GM23338 (cell line): ENCODE data around the gene HOXA9. TPM values are rescaled to one million over a fixed set of nuclear protein-coding genes. Genes with fewer than 3 reads are reported as not detected.

ENCODE experiments used
- CREB1 ChIP-seq: fragments of 250-450 bp; sonication (Bioruptor Pico); IDR thresholded peaks from 2 replicates; pipeline ENCODE4 v1.5.0; 2020; ENCODE audit warnings: low read depth, mild to moderate bottlenecking, moderate library complexity
- CTCF ChIP-seq, 2 experiments: fragments of 200-600 bp in 1 of 2; sonication (generic) in 1 of 2; conservative IDR thresholded peaks; 2 replicates each; pipeline versions ENCODE4 v1.5.1 to v1.6.1; 2016 to 2017; ENCODE audit warnings: antibody characterized with exemption in 2 of 2, low read depth in 2 of 2, mild to moderate bottlenecking in 2 of 2, moderate library complexity in 1 of 2
- polyA plus RNA-seq: library from polyadenylated mRNA; unstranded; fragments of >200 nt; fragmentation: Nextera tagmentation; extraction: Ambion mirVana; gene quantifications from 2 replicates; pipeline ENCODE4 v1.2.1, GENCODE V29; 2016
- total RNA-seq: library from RNA; depleted of rRNA; stranded (reverse); fragments of >200 nt; shearing (Covaris generic); gene quantifications from 2 replicates; pipeline ENCODE4 v1.2.3, GENCODE V29; 2014
- TF ChIP-seq, protein P1 (sequence below): fragments of 250-450 bp; sonication (Bioruptor Pico); IDR thresholded peaks from 2 replicates; pipeline ENCODE4 v1.5.0; 2020; ENCODE audit warnings: mild to moderate bottlenecking, moderate library complexity
- TF ChIP-seq, protein P2 (sequence below): IDR thresholded peaks from 2 replicates; pipeline ENCODE4 v1.6.1; 2016; ENCODE audit warnings: antibody characterized with exemption

The HOXA9 gene
- total and polyA plus RNA-seq, 2 experiments from 2014 or later = not detected

- peak in 1 of 2 experiments; percentile 20; a peak in 1 of 4 replicates for TF ChIP-seq CTCF (conservative IDR thresholded peaks at IDR 0.05; ENCODE audit: low read depth in 2 of 2)
- TF ChIP-seq, protein P1, sequence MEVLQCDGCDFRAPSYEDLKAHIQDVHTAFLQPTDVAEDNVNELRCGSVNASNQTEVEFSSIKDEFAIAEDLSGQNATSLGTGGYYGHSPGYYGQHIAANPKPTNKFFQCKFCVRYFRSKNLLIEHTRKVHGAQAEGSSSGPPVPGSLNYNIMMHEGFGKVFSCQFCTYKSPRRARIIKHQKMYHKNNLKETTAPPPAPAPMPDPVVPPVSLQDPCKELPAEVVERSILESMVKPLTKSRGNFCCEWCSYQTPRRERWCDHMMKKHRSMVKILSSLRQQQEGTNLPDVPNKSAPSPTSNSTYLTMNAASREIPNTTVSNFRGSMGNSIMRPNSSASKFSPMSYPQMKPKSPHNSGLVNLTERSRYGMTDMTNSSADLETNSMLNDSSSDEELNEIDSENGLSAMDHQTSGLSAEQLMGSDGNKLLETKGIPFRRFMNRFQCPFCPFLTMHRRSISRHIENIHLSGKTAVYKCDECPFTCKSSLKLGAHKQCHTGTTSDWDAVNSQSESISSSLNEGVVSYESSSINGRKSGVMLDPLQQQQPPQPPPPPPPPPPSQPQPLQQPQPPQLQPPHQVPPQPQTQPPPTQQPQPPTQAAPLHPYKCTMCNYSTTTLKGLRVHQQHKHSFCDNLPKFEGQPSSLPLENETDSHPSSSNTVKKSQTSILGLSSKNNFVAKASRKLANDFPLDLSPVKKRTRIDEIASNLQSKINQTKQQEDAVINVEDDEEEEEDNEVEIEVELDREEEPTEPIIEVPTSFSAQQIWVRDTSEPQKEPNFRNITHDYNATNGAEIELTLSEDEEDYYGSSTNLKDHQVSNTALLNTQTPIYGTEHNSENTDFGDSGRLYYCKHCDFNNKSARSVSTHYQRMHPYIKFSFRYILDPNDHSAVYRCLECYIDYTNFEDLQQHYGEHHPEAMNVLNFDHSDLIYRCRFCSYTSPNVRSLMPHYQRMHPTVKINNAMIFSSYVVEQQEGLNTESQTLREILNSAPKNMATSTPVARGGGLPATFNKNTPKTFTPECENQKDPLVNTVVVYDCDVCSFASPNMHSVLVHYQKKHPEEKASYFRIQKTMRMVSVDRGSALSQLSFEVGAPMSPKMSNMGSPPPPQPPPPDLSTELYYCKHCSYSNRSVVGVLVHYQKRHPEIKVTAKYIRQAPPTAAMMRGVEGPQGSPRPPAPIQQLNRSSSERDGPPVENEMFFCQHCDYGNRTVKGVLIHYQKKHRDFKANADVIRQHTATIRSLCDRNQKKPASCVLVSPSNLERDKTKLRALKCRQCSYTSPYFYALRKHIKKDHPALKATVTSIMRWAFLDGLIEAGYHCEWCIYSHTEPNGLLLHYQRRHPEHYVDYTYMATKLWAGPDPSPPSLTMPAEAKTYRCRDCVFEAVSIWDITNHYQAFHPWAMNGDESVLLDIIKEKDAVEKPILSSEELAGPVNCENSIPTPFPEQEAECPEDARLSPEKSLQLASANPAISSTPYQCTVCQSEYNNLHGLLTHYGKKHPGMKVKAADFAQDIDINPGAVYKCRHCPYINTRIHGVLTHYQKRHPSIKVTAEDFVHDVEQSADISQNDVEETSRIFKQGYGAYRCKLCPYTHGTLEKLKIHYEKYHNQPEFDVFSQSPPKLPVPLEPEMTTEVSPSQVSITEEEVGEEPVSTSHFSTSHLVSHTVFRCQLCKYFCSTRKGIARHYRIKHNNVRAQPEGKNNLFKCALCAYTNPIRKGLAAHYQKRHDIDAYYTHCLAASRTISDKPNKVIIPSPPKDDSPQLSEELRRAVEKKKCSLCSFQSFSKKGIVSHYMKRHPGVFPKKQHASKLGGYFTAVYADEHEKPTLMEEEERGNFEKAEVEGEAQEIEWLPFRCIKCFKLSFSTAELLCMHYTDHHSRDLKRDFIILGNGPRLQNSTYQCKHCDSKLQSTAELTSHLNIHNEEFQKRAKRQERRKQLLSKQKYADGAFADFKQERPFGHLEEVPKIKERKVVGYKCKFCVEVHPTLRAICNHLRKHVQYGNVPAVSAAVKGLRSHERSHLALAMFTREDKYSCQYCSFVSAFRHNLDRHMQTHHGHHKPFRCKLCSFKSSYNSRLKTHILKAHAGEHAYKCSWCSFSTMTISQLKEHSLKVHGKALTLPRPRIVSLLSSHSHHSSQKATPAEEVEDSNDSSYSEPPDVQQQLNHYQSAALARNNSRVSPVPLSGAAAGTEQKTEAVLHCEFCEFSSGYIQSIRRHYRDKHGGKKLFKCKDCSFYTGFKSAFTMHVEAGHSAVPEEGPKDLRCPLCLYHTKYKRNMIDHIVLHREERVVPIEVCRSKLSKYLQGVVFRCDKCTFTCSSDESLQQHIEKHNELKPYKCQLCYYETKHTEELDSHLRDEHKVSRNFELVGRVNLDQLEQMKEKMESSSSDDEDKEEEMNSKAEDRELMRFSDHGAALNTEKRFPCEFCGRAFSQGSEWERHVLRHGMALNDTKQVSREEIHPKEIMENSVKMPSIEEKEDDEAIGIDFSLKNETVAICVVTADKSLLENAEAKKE (CRISPR knock-in tag) = no peak
- no peak for TF ChIP-seq CREB1
- TF ChIP-seq, protein P2, sequence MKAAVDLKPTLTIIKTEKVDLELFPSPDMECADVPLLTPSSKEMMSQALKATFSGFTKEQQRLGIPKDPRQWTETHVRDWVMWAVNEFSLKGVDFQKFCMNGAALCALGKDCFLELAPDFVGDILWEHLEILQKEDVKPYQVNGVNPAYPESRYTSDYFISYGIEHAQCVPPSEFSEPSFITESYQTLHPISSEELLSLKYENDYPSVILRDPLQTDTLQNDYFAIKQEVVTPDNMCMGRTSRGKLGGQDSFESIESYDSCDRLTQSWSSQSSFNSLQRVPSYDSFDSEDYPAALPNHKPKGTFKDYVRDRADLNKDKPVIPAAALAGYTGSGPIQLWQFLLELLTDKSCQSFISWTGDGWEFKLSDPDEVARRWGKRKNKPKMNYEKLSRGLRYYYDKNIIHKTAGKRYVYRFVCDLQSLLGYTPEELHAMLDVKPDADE = no peak
These were observed 13.9 kb downstream of the HOXA9 start (continued) for GRCh38 chr7:27151341-27151930.
